ENCODE data around the gene TXNDC11.
"Not testable (repeated sequence)": the region's sequence is repeated elsewhere in the genome, so short reads cannot be mapped to it uniquely, and the experiment has no call there.

TXNDC11 gene

GRCh38 chr16:11742536-11743307 is at the start of gene TXNDC11:
Gene TXNDC11, minus strand, starts transcription at chr16:11742857. Its CDS starts 127 bp downstream, at chr16:11742730.
- peak; percentile 100 for DNase-seq

GRCh38 chr16:11791144-11791828 is 48.6 kb upstream of the TXNDC11 start:
- DNase-seq = no peak

- DNase-seq = no peak
These were observed 46.3 kb upstream of the TXNDC11 start for GRCh38 chr16:11788914-11789313.

GRCh38 chr16:11784980-11785599 is 42.4 kb upstream of the TXNDC11 start:
- DNase-seq = not testable (repeated sequence)

- DNase-seq = not testable (repeated sequence)
These were observed 41.7 kb upstream of the TXNDC11 start for GRCh38 chr16:11784381-11784780.

GRCh38 chr16:11784038-11784369 is 41.3 kb upstream of the TXNDC11 start:
- no peak for DNase-seq

- DNase-seq = peak; percentile 36
These were observed 40.8 kb upstream of the TXNDC11 start for GRCh38 chr16:11783319-11784037.

GRCh38 chr16:11781773-11782172 is 39.1 kb upstream of the TXNDC11 start:
- DNase-seq = no peak

GRCh38 chr16:11780991-11781680 is 38.5 kb upstream of the TXNDC11 start:
- DNase-seq = no peak

- no peak for DNase-seq
These were observed 36.4 kb upstream of the TXNDC11 start for GRCh38 chr16:11779074-11779473.

- DNase-seq = no peak
These were observed 31.5 kb upstream of the TXNDC11 start for GRCh38 chr16:11774065-11774626.

- peak; percentile 16 for DNase-seq
These were observed 26.2 kb upstream of the TXNDC11 start for GRCh38 chr16:11768849-11769248.

- DNase-seq = no peak
These were observed 19.8 kb upstream of the TXNDC11 start for GRCh38 chr16:11762431-11762830.

- no peak for DNase-seq
These were observed 17.3 kb upstream of the TXNDC11 start for GRCh38 chr16:11759997-11760396.

- DNase-seq = no peak
These were observed 16.6 kb upstream of the TXNDC11 start for GRCh38 chr16:11759163-11759834.

GRCh38 chr16:11757671-11758545 is 15.3 kb upstream of the TXNDC11 start:
- DNase-seq = no peak

GRCh38 chr16:11756248-11756647 is 13.6 kb upstream of the TXNDC11 start:
- DNase-seq = no peak

- DNase-seq = no peak
These were observed 12.5 kb upstream of the TXNDC11 start for GRCh38 chr16:11755022-11755760.

GRCh38 chr16:11752856-11753255 is 10.2 kb upstream of the TXNDC11 start:
- DNase-seq = no peak

- no peak for DNase-seq
These were observed 7.4 kb upstream of the TXNDC11 start for GRCh38 chr16:11750056-11750455.

Data from RPMI8226 (cell line).